SK-N-DZ (cell line): ENCODE data around the gene MTF1.
"Not testable (repeated sequence)": the region's sequence is repeated elsewhere in the genome, so short reads cannot be mapped to it uniquely, and the experiment has no call there.

Source experiments
- DNase-seq: peaks from one replicate; pipeline ENCODE4 v3.0.0-alpha.2; 2015; ENCODE audit warnings: low spot score
- small RNA-seq, 2 experiments: library from RNA; depleted of rRNA; stranded (forward); fragments of <200 nt; gene quantifications; one replicate each; pipeline ENCODE3, GENCODE V24; 2014

Gene MTF1

GRCh38 chr1:37794372-37795339 lies 64.7 kb downstream of the MTF1 start:
- peak; percentile 24 for DNase-seq

GRCh38 chr1:37793773-37794371 lies 65.5 kb downstream of the MTF1 start, which contains the start of gene MANEAL:
Gene MANEAL, plus strand, starts transcription at chr1:37793847. Its CDS starts 336 bp downstream, at chr1:37794183.
- peak; percentile 59 for DNase-seq

- no peak for DNase-seq
Observed at GRCh38 chr1:37792943-37793686, 66.3 kb downstream of the MTF1 start.

- DNase-seq, result no peak
Observed at GRCh38 chr1:37782491-37782890, 76.9 kb downstream of the MTF1 start.

- DNase-seq, result no peak
Observed at GRCh38 chr1:37778654-37779053, 80.7 kb downstream of the MTF1 start.

- no peak for DNase-seq
Observed at GRCh38 chr1:37776946-37777516, 82.4 kb downstream of the MTF1 start.

- DNase-seq, result not testable (repeated sequence)
Observed at GRCh38 chr1:37771440-37771839, 88.0 kb downstream of the MTF1 start.

- no peak for DNase-seq
Observed at GRCh38 chr1:37767488-37767887, 91.9 kb downstream of the MTF1 start.

GRCh38 chr1:37765916-37766664 lies 93.3 kb downstream of the MTF1 start:
- DNase-seq, result peak; percentile 41

GRCh38 chr1:37764888-37765441 lies 94.4 kb downstream of the MTF1 start, which contains the start of gene EPHA10:
Gene EPHA10, minus strand, starts transcription at chr1:37765120. Its CDS starts 54 bp downstream, at chr1:37765066.
- DNase-seq, result peak; percentile 90

GRCh38 chr1:37764414-37764825 lies 95.0 kb downstream of the MTF1 start:
- DNase-seq, result peak; percentile 30

GRCh38 chr1:37763791-37764413 lies 95.5 kb downstream of the MTF1 start:
- DNase-seq, result peak; percentile 68

GRCh38 chr1:37762516-37762915 lies 96.9 kb downstream of the MTF1 start:
- no peak for DNase-seq

- no peak for DNase-seq
Observed at GRCh38 chr1:37761416-37762095, 97.8 kb downstream of the MTF1 start.

Small RNAs within 50 kb of the gene (small RNA-seq; reads per million reads assigned to genes)
- gene RF00092 (0 reads per million in 2 experiments), gene RNU6-584P (0 reads per million in 2 experiments)
